ENCODE results near the gene CSF3R.
"Not testable (repeated sequence)": the region's sequence is repeated elsewhere in the genome, so short reads cannot be mapped to it uniquely, and the experiment has no call there.

Gene CSF3R

GRCh38 chr1:36481771-36482723, 666 bp downstream of the CSF3R start:
- DNase-seq (ENCODE audit: low read depth in 2 of 2), result no peak

GRCh38 chr1:36481091-36481490, 1.6 kb downstream of the CSF3R start:
- DNase-seq (ENCODE audit: low read depth in 2 of 2), result no peak

- DNase-seq (ENCODE audit: low read depth in 2 of 2), result no peak
These were observed 2.6 kb downstream of the CSF3R start for GRCh38 chr1:36480161-36480560.

- no peak for DNase-seq (ENCODE audit: low read depth in 2 of 2)
These were observed 3.1 kb downstream of the CSF3R start for GRCh38 chr1:36479505-36480051.

GRCh38 chr1:36477615-36478014, 5.1 kb downstream of the CSF3R start:
- not testable (repeated sequence) for DNase-seq (ENCODE audit: low read depth in 2 of 2)

GRCh38 chr1:36476945-36477344, 5.8 kb downstream of the CSF3R start:
- DNase-seq (ENCODE audit: low read depth in 2 of 2), result no peak

- no peak for DNase-seq (ENCODE audit: low read depth in 2 of 2)
These were observed 6.7 kb downstream of the CSF3R start for GRCh38 chr1:36475910-36476604.

- DNase-seq (ENCODE audit: low read depth in 2 of 2), result no peak
These were observed 7.4 kb downstream of the CSF3R start for GRCh38 chr1:36475341-36475740.

GRCh38 chr1:36472656-36473055, 10.1 kb downstream of the CSF3R start:
- no peak for DNase-seq (ENCODE audit: low read depth in 2 of 2)

GRCh38 chr1:36471830-36472641, 10.7 kb downstream of the CSF3R start:
- no peak for DNase-seq (ENCODE audit: low read depth in 2 of 2)

- DNase-seq (ENCODE audit: low read depth in 2 of 2), result no peak
These were observed 13.6 kb downstream of the CSF3R start for GRCh38 chr1:36469163-36469562.

GRCh38 chr1:36467700-36468455, 14.8 kb downstream of the CSF3R start:
- no peak for DNase-seq (ENCODE audit: low read depth in 2 of 2)

GRCh38 chr1:36467027-36467410, 15.7 kb downstream of the CSF3R start:
- DNase-seq (ENCODE audit: low read depth in 2 of 2), result no peak

GRCh38 chr1:36466370-36467026, 16.2 kb downstream of the CSF3R start:
- no peak for DNase-seq (ENCODE audit: low read depth in 2 of 2)

- no peak for DNase-seq (ENCODE audit: low read depth in 2 of 2)
These were observed 16.9 kb downstream of the CSF3R start for GRCh38 chr1:36465731-36466369.

GRCh38 chr1:36464605-36465393, 17.9 kb downstream of the CSF3R start:
- DNase-seq (ENCODE audit: low read depth in 2 of 2), result no peak

- peak; percentile 90 to 91 for DNase-seq (ENCODE audit: low read depth in 2 of 2)
These were observed 18.7 kb downstream of the CSF3R start, which contains the start of gene MRPS15 for GRCh38 chr1:36463803-36464604. Gene MRPS15, minus strand, starts transcription at chr1:36464384. Its CDS starts 109 bp downstream, at chr1:36464275.

GRCh38 chr1:36463463-36463802, 19.3 kb downstream of the CSF3R start:
- no peak for DNase-seq (ENCODE audit: low read depth in 2 of 2)
